ENCODE measurements around the gene PHF8.

Gene PHF8

DNA sequence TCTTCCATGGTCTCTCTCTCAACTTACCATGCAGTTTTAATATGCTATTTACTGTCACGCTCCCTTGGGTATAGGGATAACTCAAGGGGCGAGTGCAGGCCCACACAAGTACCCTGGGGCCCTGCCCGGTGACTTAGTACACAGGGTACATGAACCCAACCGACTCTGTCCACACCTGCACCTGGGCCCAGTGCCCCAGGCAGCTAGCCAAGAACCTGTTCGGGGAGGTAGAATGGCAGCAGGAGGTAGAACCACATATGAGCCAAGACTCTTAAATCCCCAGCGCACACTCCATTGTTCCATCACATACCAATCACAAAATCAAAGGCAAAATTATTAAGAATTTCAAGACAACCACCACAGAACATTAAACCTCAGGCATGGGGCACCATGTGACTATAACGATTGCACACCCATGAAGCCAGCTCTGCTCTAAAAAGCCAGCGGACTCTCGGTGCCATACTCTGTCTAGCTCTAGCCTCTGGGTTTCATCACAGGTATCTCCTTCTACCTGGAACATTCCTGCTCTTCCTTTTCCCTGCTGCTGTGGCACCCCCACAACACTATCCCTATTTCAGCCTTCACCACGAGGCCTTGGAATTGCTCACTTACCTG, 14.6 kb downstream of the PHF8 start:
- DNase-seq (ENCODE audit: extremely low spot score, insufficient read length, low read depth), result no peak
- no peak for FAIRE-seq

- DNase-seq (ENCODE audit: extremely low spot score, insufficient read length, low read depth), result no peak
- no peak for FAIRE-seq
Measured at GRCh38 chrX:54024350-54024749, 19.9 kb downstream of the PHF8 start.

DNA sequence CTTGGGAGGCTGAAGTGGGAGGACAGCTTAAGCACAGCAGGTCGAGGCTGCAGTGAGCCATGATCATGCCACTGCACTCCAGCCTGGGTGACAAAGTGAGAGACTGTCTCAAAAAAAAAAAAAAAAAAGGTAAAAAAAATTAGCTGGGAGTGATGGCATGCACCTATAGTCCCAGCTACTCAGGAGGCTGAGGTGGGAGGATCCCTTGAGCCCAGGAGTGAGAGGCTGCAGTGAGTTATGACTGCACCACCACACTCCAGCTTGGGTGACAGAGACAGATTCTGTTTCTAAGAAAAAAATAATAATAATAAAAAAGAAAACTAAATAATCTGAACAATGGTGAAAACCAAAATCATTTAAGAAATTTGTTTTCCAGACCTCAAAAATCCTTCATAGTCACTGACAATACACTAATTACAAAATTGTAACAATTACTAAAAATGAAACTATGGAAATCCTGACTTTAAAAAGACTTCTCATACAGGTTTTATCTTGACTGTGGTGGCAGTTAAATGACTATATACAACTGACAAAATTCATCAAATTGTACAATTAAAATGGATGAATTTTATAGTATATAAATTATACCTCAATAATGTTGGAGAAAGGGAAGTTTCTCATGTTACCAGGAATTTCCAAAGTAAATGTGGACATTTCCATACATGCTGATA, 31.3 kb downstream of the PHF8 start:
- FAIRE-seq, result no peak
- no peak for DNase-seq (ENCODE audit: extremely low spot score, insufficient read length, low read depth)

DNA sequence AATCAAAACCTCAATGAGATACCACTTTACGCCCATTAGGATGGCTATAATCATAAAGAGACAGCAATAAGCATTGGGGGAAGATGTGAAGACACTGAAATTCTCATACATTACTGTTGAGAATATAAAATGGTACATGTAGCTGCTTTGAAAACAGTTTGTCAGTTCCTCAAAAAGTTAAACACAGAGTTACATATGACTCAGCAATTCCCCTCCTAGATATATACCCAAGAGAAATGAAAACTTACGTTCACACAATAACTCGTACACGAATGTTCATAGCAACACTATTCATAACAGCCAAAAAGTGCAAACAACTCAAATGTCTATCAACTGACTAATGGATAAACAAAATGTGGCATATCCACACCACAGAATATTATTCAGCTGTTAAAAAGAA, 36.6 kb downstream of the PHF8 start:
- no peak for DNase-seq (ENCODE audit: extremely low spot score, insufficient read length, low read depth)
- no peak for FAIRE-seq

DNA sequence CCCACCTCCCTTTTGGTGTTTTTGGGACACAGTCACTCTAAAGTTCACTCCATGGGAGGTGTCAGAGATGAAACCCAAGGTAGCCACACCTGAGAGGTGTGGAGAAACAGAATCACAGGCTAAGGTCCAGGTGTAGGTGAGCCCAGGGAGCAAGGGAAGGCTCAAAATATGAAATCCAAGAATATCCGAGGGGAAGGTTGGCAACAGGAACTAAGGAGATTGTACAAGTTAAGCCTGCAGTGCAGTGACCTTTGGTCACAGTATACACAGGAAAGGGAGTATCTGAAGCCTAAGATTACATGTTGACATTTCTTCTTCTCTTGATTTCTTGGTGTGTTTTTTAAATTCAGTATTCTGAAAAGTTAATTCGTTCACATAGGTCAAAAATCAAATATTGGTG, 46.5 kb downstream of the PHF8 start:
- FAIRE-seq, result no peak
- no peak for DNase-seq (ENCODE audit: extremely low spot score, insufficient read length, low read depth)

- no peak for FAIRE-seq
- no peak for DNase-seq (ENCODE audit: extremely low spot score, insufficient read length, low read depth)
Measured at GRCh38 chrX:53992589-53992988, 51.7 kb downstream of the PHF8 start.

DNA sequence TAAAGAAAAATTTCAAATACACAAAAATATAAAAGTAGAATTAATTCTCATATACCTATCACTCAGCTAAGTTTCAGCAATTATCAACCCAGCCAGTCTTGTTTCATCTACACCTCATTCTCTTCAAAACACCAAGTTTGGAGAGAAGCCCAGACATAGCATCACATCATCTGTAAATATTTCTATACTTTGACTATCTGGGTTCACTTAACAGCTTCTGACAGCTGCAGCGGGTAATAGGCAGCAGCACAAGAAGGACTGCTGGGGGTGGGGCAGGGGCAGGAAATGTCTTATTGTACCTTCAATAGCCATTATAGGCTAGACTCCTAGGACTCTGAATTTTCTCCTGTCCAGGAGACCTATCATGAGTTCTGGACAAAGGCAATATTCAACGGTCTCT, 54.1 kb downstream of the PHF8 start:
- FAIRE-seq (no peak), DNase-seq (ENCODE audit: extremely low spot score, insufficient read length, low read depth) (no peak)

DNA sequence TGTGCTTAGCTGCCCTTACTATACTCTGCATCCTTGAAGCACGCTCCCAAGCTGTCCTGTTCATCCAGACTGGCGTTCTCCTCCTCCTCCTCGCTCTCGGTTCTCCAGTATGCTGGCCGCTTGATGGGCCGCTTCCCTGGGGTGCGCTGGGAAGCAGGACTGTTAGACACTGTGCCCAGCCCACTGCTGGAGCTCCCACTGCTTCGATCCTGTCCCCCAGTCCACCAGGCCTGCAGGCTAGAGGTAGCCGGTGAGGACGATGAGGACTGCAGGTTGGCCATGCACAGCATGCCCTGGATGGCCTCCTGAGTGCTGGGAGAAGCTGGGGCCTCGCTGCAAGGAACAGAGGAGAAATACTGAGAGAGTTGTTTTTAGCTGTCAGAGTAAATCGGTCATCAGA, 59.4 kb downstream of the PHF8 start:
- DNase-seq (ENCODE audit: extremely low spot score, insufficient read length, low read depth) (no peak), FAIRE-seq (no peak)

DNA sequence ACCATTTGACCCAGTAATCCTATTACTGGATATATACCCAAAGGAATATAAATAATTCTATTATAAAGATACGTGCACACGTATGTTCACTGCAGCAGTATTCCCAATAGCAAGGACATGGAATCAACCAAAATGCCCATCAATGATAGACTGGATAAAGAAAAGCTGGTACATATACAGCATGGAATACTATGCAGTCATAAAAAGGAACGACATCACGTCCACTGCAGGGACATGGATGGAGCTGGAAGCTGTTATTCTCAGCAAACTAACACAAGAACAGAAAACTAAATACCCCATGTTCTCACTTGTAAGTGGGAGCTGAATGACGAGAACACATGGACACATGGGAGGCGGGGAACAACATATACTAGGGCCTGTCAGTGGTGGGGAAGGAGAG, 69.7 kb downstream of the PHF8 start:
- FAIRE-seq, result no peak
- no peak for DNase-seq (ENCODE audit: extremely low spot score, insufficient read length, low read depth)

DNA sequence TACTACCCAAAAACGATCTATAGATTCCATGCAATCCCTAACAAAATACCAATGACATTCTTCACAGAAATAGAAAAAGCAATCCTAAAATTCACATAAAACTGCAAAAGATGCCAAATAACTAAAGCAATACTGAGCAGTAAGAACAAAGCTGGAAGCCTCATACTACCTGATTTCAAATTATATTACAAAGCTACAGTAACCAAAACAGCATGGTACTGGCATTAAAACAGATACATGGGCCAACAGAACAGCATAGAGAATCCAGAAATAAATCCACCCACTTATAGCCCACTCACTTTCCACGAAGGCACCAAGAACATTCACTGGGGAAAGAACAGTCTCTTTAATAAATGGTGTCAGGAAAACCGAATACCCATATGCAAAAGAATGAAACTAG, 74.7 kb downstream of the PHF8 start:
- no peak for FAIRE-seq
- DNase-seq (ENCODE audit: extremely low spot score, insufficient read length, low read depth), result no peak

- DNase-seq (ENCODE audit: extremely low spot score, insufficient read length, low read depth) (no peak), FAIRE-seq (no peak)
Measured at GRCh38 chrX:53950130-53950733, 94.0 kb downstream of the PHF8 start.

- DNase-seq (ENCODE audit: extremely low spot score, insufficient read length, low read depth) (no peak), FAIRE-seq (no peak)
Measured at GRCh38 chrX:53940180-53940579, 104.1 kb downstream of the PHF8 start.

DNA sequence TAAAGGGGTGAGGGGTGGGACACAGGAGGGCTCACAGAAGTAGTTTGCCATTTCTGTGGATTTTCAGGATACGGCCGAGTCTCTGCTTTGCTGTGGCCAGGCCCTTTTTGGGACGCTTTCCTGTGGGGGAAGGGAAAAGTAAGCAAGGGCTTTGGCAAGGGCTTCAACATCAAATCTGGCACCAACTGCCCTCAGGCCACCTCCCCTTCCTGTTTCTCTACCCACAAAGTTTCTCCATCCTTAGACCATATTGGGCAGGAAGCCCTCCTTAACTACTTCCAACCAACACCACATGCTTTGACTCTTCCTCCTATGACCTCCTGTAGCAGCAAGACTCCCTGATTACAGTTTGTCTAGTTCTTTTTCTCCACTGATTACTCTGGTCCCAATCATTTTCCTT, 105.1 kb downstream of the PHF8 start:
- no peak for DNase-seq (ENCODE audit: extremely low spot score, insufficient read length, low read depth)

GRCh38 chrX:53930515-53931380, 113.5 kb downstream of the PHF8 start:
- DNase-seq (ENCODE audit: extremely low spot score, insufficient read length, low read depth) (no peak), FAIRE-seq (peak; percentile 35)

More for the DNA sequence above, 105.1 kb downstream of the PHF8 start:
- no peak for FAIRE-seq

DNA sequence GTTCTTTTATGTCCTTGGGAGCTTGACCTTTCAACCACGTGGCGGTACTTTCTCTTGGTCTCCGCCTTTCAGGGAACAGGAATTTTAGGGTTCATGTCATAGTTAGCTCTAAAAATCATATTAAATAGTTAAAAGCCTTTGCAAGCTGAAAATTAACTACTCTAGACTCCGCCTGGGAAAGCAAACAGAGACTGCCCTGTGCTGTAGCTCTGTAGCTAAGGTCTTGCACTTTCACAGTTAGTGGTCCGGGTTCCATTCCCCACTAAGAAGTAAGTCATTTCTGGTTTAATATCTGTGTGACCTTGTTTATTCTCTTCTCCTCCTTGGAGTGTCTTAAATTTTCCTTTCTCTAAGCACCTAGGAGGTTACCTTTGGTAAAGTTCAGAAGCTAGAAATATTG, 118.2 kb downstream of the PHF8 start:
- no peak for FAIRE-seq
- DNase-seq (ENCODE audit: extremely low spot score, insufficient read length, low read depth), result no peak

DNA sequence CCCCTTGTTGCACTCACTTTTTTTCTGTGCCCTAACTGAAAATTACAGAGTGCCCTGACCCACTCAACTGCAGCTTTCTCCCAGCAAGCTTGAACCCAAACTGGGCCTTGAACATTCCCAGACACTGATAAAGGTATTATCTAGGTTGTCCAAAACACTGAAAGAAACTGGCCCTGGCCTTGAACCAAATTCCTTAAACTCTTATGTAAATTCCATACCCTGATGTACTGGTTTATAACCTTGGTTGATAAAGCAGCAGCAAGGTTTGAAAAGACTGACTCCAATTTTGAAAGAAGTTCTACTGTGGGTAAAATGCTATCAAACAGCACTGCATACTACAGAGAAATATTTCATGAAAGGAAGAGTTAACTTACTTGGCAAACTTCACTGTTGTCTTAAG, 125.6 kb downstream of the PHF8 start:
- FAIRE-seq (no peak), DNase-seq (ENCODE audit: extremely low spot score, insufficient read length, low read depth) (no peak)

DNA sequence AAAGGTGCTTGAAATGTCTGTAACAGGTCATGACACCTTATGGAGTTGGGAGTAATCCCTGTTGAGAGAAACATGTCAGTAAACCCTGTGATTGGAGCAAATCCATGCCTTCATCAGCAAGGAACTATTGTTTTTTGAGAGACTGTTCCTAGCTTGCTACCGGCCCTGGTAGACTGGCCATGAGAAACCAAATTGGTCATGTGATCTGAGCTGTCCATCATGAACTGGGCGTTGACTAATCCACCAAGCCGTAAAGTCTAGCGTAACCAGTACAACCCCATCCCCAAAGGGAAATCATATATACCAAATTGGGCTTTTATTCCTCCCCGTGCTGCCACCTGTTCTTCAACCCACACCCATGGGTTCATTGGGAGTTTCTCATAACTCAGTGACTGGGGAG, 143.7 kb downstream of the PHF8 start:
- no peak for FAIRE-seq

DNA sequence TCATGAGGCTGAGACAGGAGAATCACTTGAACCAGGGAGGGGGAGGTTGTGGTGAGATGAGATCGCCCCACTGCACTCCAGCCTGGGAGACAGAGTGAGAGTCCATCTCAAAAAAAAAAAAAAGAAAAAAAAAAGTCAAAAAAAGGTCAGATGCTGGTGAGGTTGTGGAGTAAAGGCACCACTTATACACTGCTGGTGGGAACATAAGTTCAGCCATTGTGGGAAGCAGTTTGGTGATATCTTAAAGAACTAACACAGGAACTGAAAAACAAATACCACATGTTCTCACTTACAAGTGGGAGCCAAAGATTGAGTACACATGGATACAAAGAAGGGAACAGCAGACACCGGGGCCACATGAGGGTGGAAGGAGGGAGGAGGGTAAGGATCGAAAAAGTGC, 149.0 kb downstream of the PHF8 start:
- DNase-seq (ENCODE audit: extremely low spot score, insufficient read length, low read depth) (no peak), FAIRE-seq (no peak)

More for the DNA sequence above, 143.7 kb downstream of the PHF8 start:
- DNase-seq (ENCODE audit: extremely low spot score, insufficient read length, low read depth), result no peak

All from GM18507 (cell line).